Measurements from ENCODE around the gene PRDM16. TPM values are rescaled to one million over a fixed set of nuclear protein-coding genes. Genes with fewer than 3 reads are reported as not detected.

PRDM16 gene
- total and polyA plus RNA-seq, 2 experiments from 2014 or later, result 0.14 to 0.16 TPM

DNA sequence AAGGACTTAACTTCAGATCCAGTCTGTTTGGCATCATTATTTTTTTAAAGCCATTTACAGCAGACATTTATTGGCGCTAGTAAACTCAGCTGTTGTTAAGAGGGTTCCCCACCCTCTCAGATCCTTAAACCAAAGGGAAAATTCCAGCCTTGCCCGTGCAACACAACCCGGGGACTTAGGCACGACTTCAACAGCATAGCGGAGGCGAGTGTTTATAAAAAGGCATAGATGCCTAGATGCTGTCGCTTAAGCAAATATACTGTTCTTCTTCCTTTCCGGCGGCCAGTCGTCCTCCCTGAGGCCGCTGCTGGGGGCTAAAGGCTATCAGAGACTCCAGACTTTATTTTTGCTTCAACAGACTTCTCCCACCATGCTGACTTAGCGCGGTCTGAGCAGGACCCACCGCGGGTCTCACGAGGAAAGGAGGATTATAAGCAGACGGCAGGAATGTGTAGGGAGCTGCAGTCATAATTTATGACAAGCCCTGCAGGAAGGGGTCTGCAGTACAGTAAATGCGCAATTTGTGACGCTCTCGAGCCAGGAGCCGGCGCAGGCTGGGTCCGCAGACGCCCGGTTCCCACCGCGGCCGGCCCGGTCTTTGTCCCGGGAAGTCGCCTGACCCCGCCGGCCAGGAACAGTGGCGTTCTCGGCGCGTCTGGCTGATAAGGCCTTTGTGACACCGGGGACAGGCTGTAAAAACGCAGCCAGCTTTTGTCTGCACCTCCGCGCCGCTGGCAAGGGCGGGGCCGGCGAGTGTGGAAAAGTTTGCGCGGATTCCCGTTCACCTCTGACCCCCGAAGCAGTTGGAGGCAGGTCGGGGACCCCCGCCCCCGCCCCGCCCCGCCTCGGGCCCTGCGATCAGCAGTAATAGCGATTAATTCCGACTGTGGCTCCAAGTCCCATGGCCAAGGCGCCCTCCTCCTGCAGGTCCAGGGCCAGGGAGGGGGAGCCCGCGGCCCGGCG, 324.3 kb downstream of the PRDM16 start:
- Histone ChIP-seq H3K79me2 (replicated peaks; ENCODE audit: insufficient read depth) (no peaks in the 10 kb centered on the region), H3K27me3 (ENCODE audit: insufficient read depth) (peaks cover 27% of the 10 kb centered on the region), H3K36me3 (ENCODE audit: insufficient read depth) (no peaks in the 10 kb centered on the region), H3K4me1 (ENCODE audit: insufficient read depth) (peaks cover 7% of the 10 kb centered on the region; the same call in 1 of the 2 replicates), H3F3A (replicated peaks; ENCODE audit: low read depth) (0 out of 2 replicates have a peak, but pooled peaks cover 5% of the 10 kb centered on the region), H3K9me2 (ENCODE audit: insufficient read depth) (no peaks in the 10 kb centered on the region), H3K27ac (ENCODE audit: low read depth) (no peak overlapping the region), H3K4me2 (peak overlapping the region; percentile 85), H2AFZ (peak overlapping the region; percentile 96), H4K20me1 (replicated peaks; ENCODE audit: insufficient read depth) (no peaks in the 10 kb centered on the region), H3K4me3 (peak overlapping the region; percentile 68)
- DNase-seq (ENCODE audit: low spot score) (peak; percentile 78), ATAC-seq (peak; percentile 63)
- no peaks in the 10 kb centered on the region for H3K9me3 Mint-ChIP-seq
- H3K36me3 Mint-ChIP-seq (ENCODE audit: low read depth), result no peaks in the 10 kb centered on the region
- H3K4me1 Mint-ChIP-seq, result peaks cover 49% of the 10 kb centered on the region
- H3K27ac Mint-ChIP-seq, result no peak overlapping the region
- TF ChIP-seq, protein P1, sequence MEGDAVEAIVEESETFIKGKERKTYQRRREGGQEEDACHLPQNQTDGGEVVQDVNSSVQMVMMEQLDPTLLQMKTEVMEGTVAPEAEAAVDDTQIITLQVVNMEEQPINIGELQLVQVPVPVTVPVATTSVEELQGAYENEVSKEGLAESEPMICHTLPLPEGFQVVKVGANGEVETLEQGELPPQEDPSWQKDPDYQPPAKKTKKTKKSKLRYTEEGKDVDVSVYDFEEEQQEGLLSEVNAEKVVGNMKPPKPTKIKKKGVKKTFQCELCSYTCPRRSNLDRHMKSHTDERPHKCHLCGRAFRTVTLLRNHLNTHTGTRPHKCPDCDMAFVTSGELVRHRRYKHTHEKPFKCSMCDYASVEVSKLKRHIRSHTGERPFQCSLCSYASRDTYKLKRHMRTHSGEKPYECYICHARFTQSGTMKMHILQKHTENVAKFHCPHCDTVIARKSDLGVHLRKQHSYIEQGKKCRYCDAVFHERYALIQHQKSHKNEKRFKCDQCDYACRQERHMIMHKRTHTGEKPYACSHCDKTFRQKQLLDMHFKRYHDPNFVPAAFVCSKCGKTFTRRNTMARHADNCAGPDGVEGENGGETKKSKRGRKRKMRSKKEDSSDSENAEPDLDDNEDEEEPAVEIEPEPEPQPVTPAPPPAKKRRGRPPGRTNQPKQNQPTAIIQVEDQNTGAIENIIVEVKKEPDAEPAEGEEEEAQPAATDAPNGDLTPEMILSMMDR (conservative IDR thresholded peaks at IDR 0.05; ENCODE audit: low read depth in 2 of 2), result no peak
- no peak for TF ChIP-seq REST (IDR thresholded peaks at IDR 0.05; ENCODE audit: unreplicated experiment)
- TF ChIP-seq EZH2phosphoT487 (IDR thresholded peaks at IDR 0.05; ENCODE audit: unreplicated experiment), result no peak
- no peak for TF ChIP-seq ZNF114 (CRISPR knock-in tag; IDR thresholded peaks at IDR 0.05)
- TF ChIP-seq, protein P2, sequence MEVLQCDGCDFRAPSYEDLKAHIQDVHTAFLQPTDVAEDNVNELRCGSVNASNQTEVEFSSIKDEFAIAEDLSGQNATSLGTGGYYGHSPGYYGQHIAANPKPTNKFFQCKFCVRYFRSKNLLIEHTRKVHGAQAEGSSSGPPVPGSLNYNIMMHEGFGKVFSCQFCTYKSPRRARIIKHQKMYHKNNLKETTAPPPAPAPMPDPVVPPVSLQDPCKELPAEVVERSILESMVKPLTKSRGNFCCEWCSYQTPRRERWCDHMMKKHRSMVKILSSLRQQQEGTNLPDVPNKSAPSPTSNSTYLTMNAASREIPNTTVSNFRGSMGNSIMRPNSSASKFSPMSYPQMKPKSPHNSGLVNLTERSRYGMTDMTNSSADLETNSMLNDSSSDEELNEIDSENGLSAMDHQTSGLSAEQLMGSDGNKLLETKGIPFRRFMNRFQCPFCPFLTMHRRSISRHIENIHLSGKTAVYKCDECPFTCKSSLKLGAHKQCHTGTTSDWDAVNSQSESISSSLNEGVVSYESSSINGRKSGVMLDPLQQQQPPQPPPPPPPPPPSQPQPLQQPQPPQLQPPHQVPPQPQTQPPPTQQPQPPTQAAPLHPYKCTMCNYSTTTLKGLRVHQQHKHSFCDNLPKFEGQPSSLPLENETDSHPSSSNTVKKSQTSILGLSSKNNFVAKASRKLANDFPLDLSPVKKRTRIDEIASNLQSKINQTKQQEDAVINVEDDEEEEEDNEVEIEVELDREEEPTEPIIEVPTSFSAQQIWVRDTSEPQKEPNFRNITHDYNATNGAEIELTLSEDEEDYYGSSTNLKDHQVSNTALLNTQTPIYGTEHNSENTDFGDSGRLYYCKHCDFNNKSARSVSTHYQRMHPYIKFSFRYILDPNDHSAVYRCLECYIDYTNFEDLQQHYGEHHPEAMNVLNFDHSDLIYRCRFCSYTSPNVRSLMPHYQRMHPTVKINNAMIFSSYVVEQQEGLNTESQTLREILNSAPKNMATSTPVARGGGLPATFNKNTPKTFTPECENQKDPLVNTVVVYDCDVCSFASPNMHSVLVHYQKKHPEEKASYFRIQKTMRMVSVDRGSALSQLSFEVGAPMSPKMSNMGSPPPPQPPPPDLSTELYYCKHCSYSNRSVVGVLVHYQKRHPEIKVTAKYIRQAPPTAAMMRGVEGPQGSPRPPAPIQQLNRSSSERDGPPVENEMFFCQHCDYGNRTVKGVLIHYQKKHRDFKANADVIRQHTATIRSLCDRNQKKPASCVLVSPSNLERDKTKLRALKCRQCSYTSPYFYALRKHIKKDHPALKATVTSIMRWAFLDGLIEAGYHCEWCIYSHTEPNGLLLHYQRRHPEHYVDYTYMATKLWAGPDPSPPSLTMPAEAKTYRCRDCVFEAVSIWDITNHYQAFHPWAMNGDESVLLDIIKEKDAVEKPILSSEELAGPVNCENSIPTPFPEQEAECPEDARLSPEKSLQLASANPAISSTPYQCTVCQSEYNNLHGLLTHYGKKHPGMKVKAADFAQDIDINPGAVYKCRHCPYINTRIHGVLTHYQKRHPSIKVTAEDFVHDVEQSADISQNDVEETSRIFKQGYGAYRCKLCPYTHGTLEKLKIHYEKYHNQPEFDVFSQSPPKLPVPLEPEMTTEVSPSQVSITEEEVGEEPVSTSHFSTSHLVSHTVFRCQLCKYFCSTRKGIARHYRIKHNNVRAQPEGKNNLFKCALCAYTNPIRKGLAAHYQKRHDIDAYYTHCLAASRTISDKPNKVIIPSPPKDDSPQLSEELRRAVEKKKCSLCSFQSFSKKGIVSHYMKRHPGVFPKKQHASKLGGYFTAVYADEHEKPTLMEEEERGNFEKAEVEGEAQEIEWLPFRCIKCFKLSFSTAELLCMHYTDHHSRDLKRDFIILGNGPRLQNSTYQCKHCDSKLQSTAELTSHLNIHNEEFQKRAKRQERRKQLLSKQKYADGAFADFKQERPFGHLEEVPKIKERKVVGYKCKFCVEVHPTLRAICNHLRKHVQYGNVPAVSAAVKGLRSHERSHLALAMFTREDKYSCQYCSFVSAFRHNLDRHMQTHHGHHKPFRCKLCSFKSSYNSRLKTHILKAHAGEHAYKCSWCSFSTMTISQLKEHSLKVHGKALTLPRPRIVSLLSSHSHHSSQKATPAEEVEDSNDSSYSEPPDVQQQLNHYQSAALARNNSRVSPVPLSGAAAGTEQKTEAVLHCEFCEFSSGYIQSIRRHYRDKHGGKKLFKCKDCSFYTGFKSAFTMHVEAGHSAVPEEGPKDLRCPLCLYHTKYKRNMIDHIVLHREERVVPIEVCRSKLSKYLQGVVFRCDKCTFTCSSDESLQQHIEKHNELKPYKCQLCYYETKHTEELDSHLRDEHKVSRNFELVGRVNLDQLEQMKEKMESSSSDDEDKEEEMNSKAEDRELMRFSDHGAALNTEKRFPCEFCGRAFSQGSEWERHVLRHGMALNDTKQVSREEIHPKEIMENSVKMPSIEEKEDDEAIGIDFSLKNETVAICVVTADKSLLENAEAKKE (CRISPR knock-in tag; IDR thresholded peaks at IDR 0.05), result no peak
- no peak for TF ChIP-seq ZNF331 (CRISPR knock-in tag; IDR thresholded peaks at IDR 0.05; ENCODE audit: low read depth)
- TF ChIP-seq CREB1 (CRISPR knock-in tag; IDR thresholded peaks at IDR 0.05; ENCODE audit: low read depth), result no peak
- TF ChIP-seq NANOG (IDR thresholded peaks at IDR 0.05; ENCODE audit: borderline replicate concordance), result no peak
- TF ChIP-seq POLR2AphosphoS5 (IDR thresholded peaks at IDR 0.05; ENCODE audit: low read depth), result no peak
- no peak for TF ChIP-seq EZH2 (IDR thresholded peaks at IDR 0.05; ENCODE audit: low read depth, unreplicated experiment)
- peaks cover 62% of the 10 kb centered on the region for H3K27me3 Mint-ChIP-seq (ENCODE audit: insufficient read depth, low read depth, poor library complexity)
- peak overlapping the region; percentile 76 for H3K4me3 Mint-ChIP-seq

Measured in GM23338 (cell line).